AG20443 (cell line): Measurements from ENCODE around the gene EDN2.

Experiments used
- DNase-seq: peaks from one replicate; pipeline ENCODE4 v3.0.0; 2012; ENCODE audit warnings: low spot score, mixed read lengths

Gene EDN2

GRCh38 chr1:41484402-41485241 is at the start of gene EDN2:
Gene EDN2 (minus strand): TSS chr1:41484683. CDS start chr1:41484601, 82 bp downstream.
- no peak for DNase-seq

- DNase-seq, result no peak
Measured at GRCh38 chr1:41533731-41534080, 49.2 kb upstream of the EDN2 start.

GRCh38 chr1:41533016-41533730 is 48.7 kb upstream of the EDN2 start:
- DNase-seq, result no peak

GRCh38 chr1:41532206-41532975 is 47.9 kb upstream of the EDN2 start:
- DNase-seq, result no peak

GRCh38 chr1:41530411-41530810 is 45.9 kb upstream of the EDN2 start:
- DNase-seq, result no peak

GRCh38 chr1:41529621-41530395 is 45.3 kb upstream of the EDN2 start:
- DNase-seq, result no peak

- DNase-seq, result no peak
Measured at GRCh38 chr1:41528726-41529605, 44.5 kb upstream of the EDN2 start.

- no peak for DNase-seq
Measured at GRCh38 chr1:41528106-41528505, 43.6 kb upstream of the EDN2 start.

GRCh38 chr1:41526956-41527561 is 42.6 kb upstream of the EDN2 start:
- DNase-seq, result no peak

- DNase-seq, result no peak
Measured at GRCh38 chr1:41525891-41526587, 41.6 kb upstream of the EDN2 start.

GRCh38 chr1:41524676-41525675 is 40.5 kb upstream of the EDN2 start:
- no peak for DNase-seq

GRCh38 chr1:41523949-41524675 is 39.6 kb upstream of the EDN2 start:
- DNase-seq, result no peak

- DNase-seq, result no peak
Measured at GRCh38 chr1:41523071-41523470, 38.6 kb upstream of the EDN2 start.

- DNase-seq, result no peak
Measured at GRCh38 chr1:41521766-41522165, 37.3 kb upstream of the EDN2 start.

GRCh38 chr1:41520951-41521752 is 36.7 kb upstream of the EDN2 start:
- DNase-seq, result no peak

GRCh38 chr1:41519667-41520066 is 35.2 kb upstream of the EDN2 start:
- no peak for DNase-seq

GRCh38 chr1:41518471-41518870 is 34.0 kb upstream of the EDN2 start:
- DNase-seq, result no peak
